A549 (cell line): ENCODE data around the gene ITGA1. TPM values are rescaled to one million over a fixed set of nuclear protein-coding genes. Genes with fewer than 3 reads are reported as not detected.

Source experiments
- ATAC-seq, 2 experiments: fragments of 200-7000 bp in 1 of 2; fragments of >200 bp in 1 of 2; cut with Nextera tagmentation in 1 of 2; cut with Tn5 transposase in 1 of 2; 3 replicates each; pipeline versions ENCODE4 v1.8.0 to v1.9.1; 2018 to 2020; ENCODE audit warnings: mild to moderate bottlenecking in 1 of 2, moderate library complexity in 1 of 2
- CTCF ChIA-PET: fragments of 300-600 bp; sonication (Branson Sonifier 250); formaldehyde crosslinking; extraction: SDS; loops from one replicate; lab custom pipeline; 2021; ENCODE audit warnings: antibody characterized with exemption, inconsistent platforms; lab: Yijun Ruan, JAX
- POLR2A ChIA-PET: fragments of 350-600 bp; formaldehyde crosslinking; extraction: SDS; loops from one replicate; lab custom pipeline; 2021; ENCODE audit warnings: antibody characterized with exemption, inconsistent platforms; lab: Yijun Ruan, JAX
- DNase-seq, 2 experiments: peaks; one replicate each; pipeline versions ENCODE4 v3.0.0 to v3.0.0-alpha.2; 2011 to 2016; ENCODE audit warnings: low read depth in 1 of 2, low spot score in 1 of 2
- FAIRE-seq: peaks from 2 replicates; lab custom pipeline; 2011; peaks lifted over from hg19 to GRCh38; lab: Jason Lieb, UNC
- H3K27ac ChIP-seq, 2 experiments: fragments of >200 bp; sonication (Bioruptor Twin); formaldehyde crosslinking; 3 replicates each; pipeline ENCODE4 v1.5.1; 2016 to 2017
- H3K4me1 ChIP-seq: fragments of >200 bp; sonication (Bioruptor Twin); formaldehyde crosslinking; 3 replicates; pipeline ENCODE4 v1.6.1; 2016
- H3K4me2 ChIP-seq: fragments of >200 bp; sonication (Bioruptor Twin); formaldehyde crosslinking; 3 replicates; pipeline ENCODE4 v1.6.1; 2016
- H3K4me3 ChIP-seq: fragments of >200 bp; sonication (Bioruptor Twin); formaldehyde crosslinking; 3 replicates; pipeline ENCODE4 v1.5.1; 2016
- H3K9me3 ChIP-seq: fragments of >200 bp; sonication (Bioruptor Twin); formaldehyde crosslinking; 3 replicates; pipeline ENCODE4 v1.6.1; 2016
- BCL3 ChIP-seq: fragments of >200 bp; sonication (Bioruptor Twin); formaldehyde crosslinking; IDR thresholded peaks from 3 replicates; pipeline ENCODE4 v1.6.1; 2016
- CEBPB ChIP-seq, 2 experiments: fragments of >200 bp in 1 of 2; sonication (Bioruptor Twin) in 1 of 2; formaldehyde crosslinking in 1 of 2; IDR thresholded peaks; 2 replicates each; pipeline ENCODE4 v1.6.1; 2012 to 2016
- EHMT2 ChIP-seq: fragments of 200-600 bp; sonication (generic); IDR thresholded peaks from 2 replicates; pipeline ENCODE4 v1.6.1; 2016; ENCODE audit warnings: antibody characterized with exemption, low read depth, mild to moderate bottlenecking, moderate library complexity
- EP300 ChIP-seq, 2 experiments: fragments of >200 bp; sonication (Bioruptor Twin); formaldehyde crosslinking; IDR thresholded peaks; 2 replicates in 1 of 2; 3 replicates in 1 of 2; pipeline ENCODE4 v1.6.1; 2016 to 2017
- ESRRA ChIP-seq: fragments of 150-350 bp; IDR thresholded peaks from 2 replicates; pipeline ENCODE4 v1.6.1; 2014; ENCODE audit warnings: mild to moderate bottlenecking, low read length, borderline replicate concordance
- GATA3 ChIP-seq: IDR thresholded peaks from 2 replicates; pipeline ENCODE4 v1.6.1; 2012; ENCODE audit warnings: borderline replicate concordance
- HDAC2 ChIP-seq: fragments of 200-600 bp; sonication (generic); IDR thresholded peaks from 2 replicates; pipeline ENCODE4 v1.6.1; 2016
- HEYL ChIP-seq: fragments of 250-450 bp; sonication (Bioruptor Pico); IDR thresholded peaks from 2 replicates; pipeline ENCODE4 v1.8.0; 2021; ENCODE audit warnings: mild to moderate bottlenecking, moderate library complexity
- HOXB13 ChIP-seq: fragments of 250-450 bp; sonication (Bioruptor Pico); IDR thresholded peaks from 2 replicates; pipeline ENCODE4 v1.5.0; 2020; ENCODE audit warnings: low read depth, mild to moderate bottlenecking, moderate library complexity
- HOXB5 ChIP-seq: fragments of 250-450 bp; sonication (Bioruptor Pico); IDR thresholded peaks from 2 replicates; pipeline ENCODE4 v1.5.0; 2020; ENCODE audit warnings: mild to moderate bottlenecking, moderate library complexity
- JUNB ChIP-seq: fragments of >200 bp; sonication (Bioruptor Twin); formaldehyde crosslinking; IDR thresholded peaks from 2 replicates; pipeline ENCODE4 v1.6.1; 2016
- KDM1A ChIP-seq: fragments of 200-600 bp; sonication (generic); IDR thresholded peaks from 2 replicates; pipeline ENCODE4 v1.6.1; 2016; ENCODE audit warnings: low read depth, mild to moderate bottlenecking
- MAFK ChIP-seq: fragments of 450-650 bp; IDR thresholded peaks from 2 replicates; pipeline ENCODE4 v1.6.1; 2014; ENCODE audit not compliant: partially characterized antibody
- MYC ChIP-seq: IDR thresholded peaks from 2 replicates; pipeline ENCODE4 v1.6.1; 2012; ENCODE audit warnings: mild to moderate bottlenecking, inconsistent platforms, low read length, improper control_type of control experiment, borderline replicate concordance
- NFE2L2 ChIP-seq: fragments of 150-350 bp; conservative IDR thresholded peaks from 2 replicates; pipeline ENCODE4 v1.6.1; 2014; ENCODE audit warnings: low read length
- NPAS2 ChIP-seq: fragments of 250-450 bp; sonication (Bioruptor Pico); IDR thresholded peaks from 2 replicates; pipeline ENCODE4 v1.8.0; 2022; ENCODE audit warnings: mild to moderate bottlenecking, moderate library complexity, borderline replicate concordance
- NR3C1 ChIP-seq: fragments of >200 bp; sonication (Bioruptor Twin); formaldehyde crosslinking; IDR thresholded peaks from 3 replicates; pipeline ENCODE4 v1.6.1; 2017
- PHF8 ChIP-seq: fragments of 200-600 bp; sonication (generic); IDR thresholded peaks from 2 replicates; pipeline ENCODE4 v1.6.1; 2016; ENCODE audit warnings: low read depth, mild to moderate bottlenecking, antibody characterized with exemption, moderate library complexity, borderline replicate concordance
- POLR2A ChIP-seq: IDR thresholded peaks from 2 replicates; pipeline ENCODE4 v1.6.1; 2012; ENCODE audit warnings: mild to moderate bottlenecking, low read length
- RAD21 ChIP-seq, 2 experiments: fragments of >200 bp in 1 of 2; sonication (Bioruptor Twin) in 1 of 2; formaldehyde crosslinking in 1 of 2; IDR thresholded peaks in 1 of 2; conservative IDR thresholded peaks in 1 of 2; 2 replicates in 1 of 2; 3 replicates in 1 of 2; pipeline ENCODE4 v1.6.1; 2012 to 2018; ENCODE audit warnings: inconsistent platforms in 1 of 2
- RARB ChIP-seq: fragments of 250-450 bp; sonication (Bioruptor Pico); IDR thresholded peaks from 2 replicates; pipeline ENCODE4 v1.8.0; 2021; ENCODE audit warnings: mild to moderate bottlenecking, moderate library complexity
- RFX5 ChIP-seq: fragments of 450-650 bp; IDR thresholded peaks from 2 replicates; pipeline ENCODE4 v1.7.1; 2014; ENCODE audit warnings: antibody characterized with exemption, mild to moderate bottlenecking, moderate library complexity
- RNF2 ChIP-seq: fragments of 200-600 bp; sonication (generic); IDR thresholded peaks from 2 replicates; pipeline ENCODE4 v1.6.1; 2016; ENCODE audit warnings: low read depth, mild to moderate bottlenecking, antibody characterized with exemption, moderate library complexity, borderline replicate concordance
- ZC3H11A ChIP-seq: fragments of 450-650 bp; IDR thresholded peaks from 2 replicates; pipeline ENCODE4 v1.6.1; 2014; ENCODE audit warnings: antibody characterized with exemption, mild to moderate bottlenecking
- ZFP36 ChIP-seq: fragments of 450-650 bp; IDR thresholded peaks from 2 replicates; pipeline ENCODE4 v1.6.1; 2014; ENCODE audit warnings: borderline replicate concordance; ENCODE audit not compliant: partially characterized antibody
- ZSCAN20 ChIP-seq: fragments of 250-450 bp; sonication (Bioruptor Pico); IDR thresholded peaks from 2 replicates; pipeline ENCODE4 v1.8.0; 2022; ENCODE audit warnings: mild to moderate bottlenecking, moderate library complexity
- WGBS: methylation state at CpG from one replicate; pipeline ENCODE4 v1.1.6; 2017; ENCODE audit errors: missing lambda C conversion rate; 5-methylcytosine and 5-hydroxymethylcytosine counted together
- polyA plus RNA-seq, 4 experiments: library from polyadenylated mRNA; depleted of rRNA in 3 of 4; stranded (reverse); fragments of >200 nt; fragmentation: RNase III in 1 of 4; extraction: RNeasy Plus Mini Kit Qiagen cat#74134 plus additional on column Dnase treatment in 1 of 4; gene quantifications; 2 replicates in 3 of 4; 3 replicates in 1 of 4; pipeline ENCODE4 v1.2.3, GENCODE V29; 2011 to 2017
- TF ChIP-seq, protein P1 (sequence below): fragments of 150-350 bp; IDR thresholded peaks from 2 replicates; pipeline ENCODE4 v1.6.1; 2014; ENCODE audit warnings: low read depth, mild to moderate bottlenecking, low read length
- TF ChIP-seq, protein P2 (sequence below): IDR thresholded peaks from 2 replicates; pipeline ENCODE4 v1.6.1; 2012
- TF ChIP-seq, protein P3 (sequence below): IDR thresholded peaks from 2 replicates; pipeline ENCODE4 v1.6.1; 2012
- TF ChIP-seq, protein P4 (sequence below): fragments of 250-450 bp; sonication (Bioruptor Pico); IDR thresholded peaks from 2 replicates; pipeline ENCODE4 v1.5.0; 2021; ENCODE audit warnings: mild to moderate bottlenecking, moderate library complexity, borderline replicate concordance
- TF ChIP-seq, protein P5 (sequence below): fragments of 250-450 bp; sonication (Bioruptor Pico); IDR thresholded peaks from 2 replicates; pipeline ENCODE4 v1.5.0; 2020; ENCODE audit warnings: low read depth, mild to moderate bottlenecking, moderate library complexity
- TF ChIP-seq, protein P6 (sequence below): IDR thresholded peaks from 2 replicates; pipeline ENCODE4 v1.6.1; 2012; ENCODE audit warnings: low read depth, borderline replicate concordance

The ITGA1 gene
- polyA plus RNA-seq, 2 of the 4 experiments (the other 2 are of a cell fraction), result 1.5 to 5.5 TPM

- TF ChIP-seq HDAC2, result no peak
These were observed 12.3 kb downstream of the ITGA1 start (continued) for GRCh38 chr5:52799983-52800393.

- ChIA-PET POLR2A (interaction anchor here (1.0 to 2.1 kb wide), 5 partner anchors 11 to 189 kb away, joined by 3 to 9 read pairs (median 3); partner anchors contain the start of genes ITGA1, ITGA2 and PELO), CTCF (interaction anchor here (1.2 to 3.2 kb wide), 5 partner anchors 9 to 115 kb away, joined by 3 to 11 read pairs (median 4); partner anchors contain the start of genes ITGA1 and PELO)
- ATAC-seq (peak; percentile 87 to 92), FAIRE-seq (no peak), DNase-seq (peak; percentile 39 to 73)
- WGBS, result 2% methylated on average over 29 of the region's 31 CpGs
- Histone ChIP-seq H3K27ac (peak overlapping the region; percentile 91 to 96), H3K4me3 (peak overlapping the region; percentile 71), H3K4me2 (peak overlapping the region; percentile 83), H3K4me1 (peaks cover 33% of the 10 kb centered on the region), H3K9me3 (no peaks in the 10 kb centered on the region)
- TF ChIP-seq EHMT2, result no peak
- TF ChIP-seq RFX5, result no peak
- TF ChIP-seq GATA3, result no peak
- no peak for TF ChIP-seq RAD21 (conservative IDR thresholded peaks at IDR 0.05 in 1 of 2, IDR thresholded peaks at IDR 0.05 in 1 of 2)
- TF ChIP-seq MAFK, result peak; percentile 85
- TF ChIP-seq, protein P1, sequence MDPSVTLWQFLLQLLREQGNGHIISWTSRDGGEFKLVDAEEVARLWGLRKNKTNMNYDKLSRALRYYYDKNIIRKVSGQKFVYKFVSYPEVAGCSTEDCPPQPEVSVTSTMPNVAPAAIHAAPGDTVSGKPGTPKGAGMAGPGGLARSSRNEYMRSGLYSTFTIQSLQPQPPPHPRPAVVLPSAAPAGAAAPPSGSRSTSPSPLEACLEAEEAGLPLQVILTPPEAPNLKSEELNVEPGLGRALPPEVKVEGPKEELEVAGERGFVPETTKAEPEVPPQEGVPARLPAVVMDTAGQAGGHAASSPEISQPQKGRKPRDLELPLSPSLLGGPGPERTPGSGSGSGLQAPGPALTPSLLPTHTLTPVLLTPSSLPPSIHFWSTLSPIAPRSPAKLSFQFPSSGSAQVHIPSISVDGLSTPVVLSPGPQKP, result no peak
- no peak for TF ChIP-seq ZC3H11A
- TF ChIP-seq, protein P2, sequence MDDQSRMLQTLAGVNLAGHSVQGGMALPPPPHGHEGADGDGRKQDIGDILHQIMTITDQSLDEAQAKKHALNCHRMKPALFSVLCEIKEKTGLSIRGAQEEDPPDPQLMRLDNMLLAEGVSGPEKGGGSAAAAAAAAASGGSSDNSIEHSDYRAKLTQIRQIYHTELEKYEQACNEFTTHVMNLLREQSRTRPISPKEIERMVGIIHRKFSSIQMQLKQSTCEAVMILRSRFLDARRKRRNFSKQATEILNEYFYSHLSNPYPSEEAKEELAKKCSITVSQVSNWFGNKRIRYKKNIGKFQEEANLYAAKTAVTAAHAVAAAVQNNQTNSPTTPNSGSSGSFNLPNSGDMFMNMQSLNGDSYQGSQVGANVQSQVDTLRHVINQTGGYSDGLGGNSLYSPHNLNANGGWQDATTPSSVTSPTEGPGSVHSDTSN, result no peak
- no peak for TF ChIP-seq NR3C1
- TF ChIP-seq MYC, result 0 out of 2 replicates have a peak, but pooled peaks have one; percentile 19
- peak; percentile 43; the same call in 1 of the 2 replicates for TF ChIP-seq PHF8
- no peak for TF ChIP-seq HOXB13 (CRISPR knock-in tag)
- peak; percentile 19 for TF ChIP-seq POLR2A
- TF ChIP-seq, protein P3, sequence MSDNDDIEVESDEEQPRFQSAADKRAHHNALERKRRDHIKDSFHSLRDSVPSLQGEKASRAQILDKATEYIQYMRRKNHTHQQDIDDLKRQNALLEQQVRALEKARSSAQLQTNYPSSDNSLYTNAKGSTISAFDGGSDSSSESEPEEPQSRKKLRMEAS, result peak; percentile 57; the same call in 1 of the 2 replicates
- no peak for TF ChIP-seq JUNB
- TF ChIP-seq, protein P4, sequence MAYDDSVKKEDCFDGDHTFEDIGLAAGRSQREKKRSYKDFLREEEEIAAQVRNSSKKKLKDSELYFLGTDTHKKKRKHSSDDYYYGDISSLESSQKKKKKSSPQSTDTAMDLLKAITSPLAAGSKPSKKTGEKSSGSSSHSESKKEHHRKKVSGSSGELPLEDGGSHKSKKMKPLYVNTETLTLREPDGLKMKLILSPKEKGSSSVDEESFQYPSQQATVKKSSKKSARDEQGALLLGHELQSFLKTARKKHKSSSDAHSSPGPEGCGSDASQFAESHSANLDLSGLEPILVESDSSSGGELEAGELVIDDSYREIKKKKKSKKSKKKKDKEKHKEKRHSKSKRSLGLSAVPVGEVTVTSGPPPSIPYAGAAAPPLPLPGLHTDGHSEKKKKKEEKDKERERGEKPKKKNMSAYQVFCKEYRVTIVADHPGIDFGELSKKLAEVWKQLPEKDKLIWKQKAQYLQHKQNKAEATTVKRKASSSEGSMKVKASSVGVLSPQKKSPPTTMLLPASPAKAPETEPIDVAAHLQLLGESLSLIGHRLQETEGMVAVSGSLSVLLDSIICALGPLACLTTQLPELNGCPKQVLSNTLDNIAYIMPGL (CRISPR knock-in tag), result no peak
- TF ChIP-seq RNF2, result no peak
- TF ChIP-seq, protein P5, sequence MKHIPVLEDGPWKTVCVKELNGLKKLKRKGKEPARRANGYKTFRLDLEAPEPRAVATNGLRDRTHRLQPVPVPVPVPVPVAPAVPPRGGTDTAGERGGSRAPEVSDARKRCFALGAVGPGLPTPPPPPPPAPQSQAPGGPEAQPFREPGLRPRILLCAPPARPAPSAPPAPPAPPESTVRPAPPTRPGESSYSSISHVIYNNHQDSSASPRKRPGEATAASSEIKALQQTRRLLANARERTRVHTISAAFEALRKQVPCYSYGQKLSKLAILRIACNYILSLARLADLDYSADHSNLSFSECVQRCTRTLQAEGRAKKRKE, result no peak
- TF ChIP-seq KDM1A, result no peak
- TF ChIP-seq HDAC2, result no peak
- TF ChIP-seq HOXB5, result no peak
- TF ChIP-seq RARB (CRISPR knock-in tag), result no peak
- TF ChIP-seq, protein P6, sequence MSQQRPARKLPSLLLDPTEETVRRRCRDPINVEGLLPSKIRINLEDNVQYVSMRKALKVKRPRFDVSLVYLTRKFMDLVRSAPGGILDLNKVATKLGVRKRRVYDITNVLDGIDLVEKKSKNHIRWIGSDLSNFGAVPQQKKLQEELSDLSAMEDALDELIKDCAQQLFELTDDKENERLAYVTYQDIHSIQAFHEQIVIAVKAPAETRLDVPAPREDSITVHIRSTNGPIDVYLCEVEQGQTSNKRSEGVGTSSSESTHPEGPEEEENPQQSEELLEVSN, result no peak
- TF ChIP-seq EP300 (IDR thresholded peaks at IDR 0.05), result no peak
- TF ChIP-seq BCL3, result no peak
- TF ChIP-seq NPAS2, result no peak
- 0 out of 2 replicates have a peak, but pooled peaks have one; percentile 39 for TF ChIP-seq NFE2L2
- TF ChIP-seq ZSCAN20 (CRISPR knock-in tag), result no peak
- no peak for TF ChIP-seq CEBPB (IDR thresholded peaks at IDR 0.05)
- TF ChIP-seq ZFP36, result no peak
- TF ChIP-seq HEYL (CRISPR knock-in tag), result no peak
- TF ChIP-seq ESRRA, result no peak
These were observed 12.9 kb downstream of the ITGA1 start for GRCh38 chr5:52800394-52801213.
